Liver (tissue), 9 donors: ENCODE data around the gene S100A1. TPM values are rescaled to one million over a fixed set of nuclear protein-coding genes. Genes with fewer than 3 reads are reported as not detected.
A peak's percentile ranks its signal among the peaks of the same experiment; 100 is the strongest.

ENCODE experiments used
- DNase-seq: peaks from one replicate; pipeline ENCODE4 v3.0.0-alpha.2; 2017; ENCODE audit warnings: low spot score
- H3K27ac ChIP-seq, 2 donors: one replicate each; pipeline ENCODE4 v1.7.0; 2013; ENCODE audit warnings: inconsistent platforms in 2 of 2, low read length in 2 of 2, control low read depth in 1 of 2, low read depth in 1 of 2, mild to moderate bottlenecking in 1 of 2
- H3K27me3 ChIP-seq, 4 donors: one replicate each; pipeline versions ENCODE4 v1.6.1 to v1.7.0; 2013; ENCODE audit warnings: low read length in 3 of 4, inconsistent platforms in 1 of 4, mild to moderate bottlenecking in 1 of 4, moderate library complexity in 1 of 4; ENCODE audit not compliant: control insufficient read depth in 4 of 4, insufficient read depth in 4 of 4
- H3K36me3 ChIP-seq, 4 donors: one replicate each; pipeline versions ENCODE4 v1.6.1 to v1.7.0; 2013; ENCODE audit warnings: low read length in 3 of 4, mild to moderate bottlenecking in 3 of 4, low read depth in 1 of 4, moderate library complexity in 1 of 4; ENCODE audit not compliant: control insufficient read depth in 4 of 4, insufficient read depth in 3 of 4
- H3K4me1 ChIP-seq, 4 donors: one replicate each; pipeline versions ENCODE4 v1.6.1 to v1.7.0; 2013; ENCODE audit warnings: low read length in 3 of 4, mild to moderate bottlenecking in 3 of 4, moderate library complexity in 1 of 4; ENCODE audit not compliant: control insufficient read depth in 4 of 4, insufficient read depth in 4 of 4
- H3K4me3 ChIP-seq, 3 donors: one replicate each; pipeline versions ENCODE4 v1.6.1 to v1.7.0; 2013; ENCODE audit warnings: low read length in 3 of 3, control low read depth in 1 of 3, low read depth in 1 of 3, mild to moderate bottlenecking in 1 of 3
- H3K9ac ChIP-seq, 2 donors: one replicate each; pipeline ENCODE4 v1.7.0; 2013; ENCODE audit warnings: low read length in 2 of 2, mild to moderate bottlenecking in 2 of 2, moderate library complexity in 2 of 2, control low read depth in 1 of 2, low read depth in 1 of 2
- H3K9me3 ChIP-seq, 4 donors: one replicate each; pipeline versions ENCODE4 v1.6.1 to v1.7.0; 2013; ENCODE audit warnings: low read length in 3 of 4; ENCODE audit not compliant: control insufficient read depth in 4 of 4
- ATF3 ChIP-seq: IDR thresholded peaks from 2 replicates; pipeline ENCODE4 v1.6.1; 2016; ENCODE audit warnings: antibody characterized with exemption
- EGR1 ChIP-seq, 2 donors: IDR thresholded peaks; 2 replicates each; pipeline ENCODE4 v1.6.1; 2016 to 2018; ENCODE audit warnings: antibody characterized with exemption in 2 of 2, low read depth in 2 of 2
- FOXA1 ChIP-seq: IDR thresholded peaks from 2 replicates; pipeline ENCODE4 v1.6.1; 2016; ENCODE audit warnings: antibody characterized with exemption
- FOXA2 ChIP-seq: IDR thresholded peaks from 2 replicates; pipeline ENCODE4 v1.6.1; 2016; ENCODE audit warnings: antibody characterized with exemption
- GABPA ChIP-seq, 2 donors: IDR thresholded peaks in 1 of 2; conservative IDR thresholded peaks in 1 of 2; 2 replicates each; pipeline ENCODE4 v1.6.1; 2016; ENCODE audit warnings: antibody characterized with exemption in 2 of 2, mild to moderate bottlenecking in 1 of 2, moderate library complexity in 1 of 2
- HNF4A ChIP-seq, 2 donors: conservative IDR thresholded peaks; 2 replicates each; pipeline ENCODE4 v1.6.1; 2016; ENCODE audit warnings: antibody characterized with exemption in 2 of 2, mild to moderate bottlenecking in 2 of 2
- HNF4G ChIP-seq: IDR thresholded peaks from 2 replicates; pipeline ENCODE4 v1.6.1; 2016; ENCODE audit warnings: antibody characterized with exemption
- JUND ChIP-seq, 2 donors: IDR thresholded peaks; 2 replicates each; pipeline ENCODE4 v1.6.1; 2016; ENCODE audit warnings: antibody characterized with exemption in 2 of 2
- MAX ChIP-seq: IDR thresholded peaks from 2 replicates; pipeline ENCODE4 v1.6.1; 2016; ENCODE audit warnings: antibody characterized with exemption
- NR2F2 ChIP-seq: IDR thresholded peaks from 2 replicates; pipeline ENCODE4 v1.6.1; 2016; ENCODE audit warnings: antibody characterized with exemption
- RAD21 ChIP-seq, 2 donors: IDR thresholded peaks; 2 replicates each; pipeline ENCODE4 v1.6.1; 2016; ENCODE audit warnings: antibody characterized with exemption in 2 of 2, mild to moderate bottlenecking in 2 of 2
- REST ChIP-seq: IDR thresholded peaks from 2 replicates; pipeline ENCODE4 v1.6.1; 2016; ENCODE audit warnings: antibody characterized with exemption, mild to moderate bottlenecking
- RXRA ChIP-seq, 2 donors: IDR thresholded peaks; 2 replicates each; pipeline ENCODE4 v1.6.1; 2017 to 2018; ENCODE audit warnings: antibody characterized with exemption in 2 of 2, mild to moderate bottlenecking in 1 of 2
- SP1 ChIP-seq: IDR thresholded peaks from 2 replicates; pipeline ENCODE4 v1.6.1; 2018; ENCODE audit warnings: antibody characterized with exemption, mild to moderate bottlenecking
- TAF1 ChIP-seq: conservative IDR thresholded peaks from 2 replicates; pipeline ENCODE4 v1.6.1; 2016; ENCODE audit warnings: antibody characterized with exemption, mild to moderate bottlenecking
- YY1 ChIP-seq: IDR thresholded peaks from 2 replicates; pipeline ENCODE4 v1.6.1; 2016; ENCODE audit warnings: antibody characterized with exemption, mild to moderate bottlenecking
- WGBS: extraction: QIAGEN DNeasy Blood & Tissue Kit; methylation state at CpG from one replicate; pipeline ENCODE4 v1.1.7; 2013; 5-methylcytosine and 5-hydroxymethylcytosine counted together
- polyA plus RNA-seq, 2 donors: library from polyadenylated mRNA; stranded (reverse) in 1 of 2; unstranded in 1 of 2; fragments of 200-250 nt in 1 of 2; fragments of >200 nt in 1 of 2; fragmentation: Nextera tagmentation in 1 of 2; extraction: Ambion mirVana in 1 of 2; gene quantifications; one replicate each; pipeline versions ENCODE4 v1.2.1 to v1.2.3, GENCODE V29; 2013 to 2015
- total RNA-seq, 2 donors: library from RNA; depleted of rRNA; stranded (reverse); fragments of >200 nt; gene quantifications; one replicate each; pipeline ENCODE4 v1.2.3, GENCODE V29; 2014
- TF ChIP-seq, protein P1 (sequence below): fragments of 150-350 bp; IDR thresholded peaks from 2 replicates; pipeline ENCODE4 v1.5.1; 2017; ENCODE audit warnings: improper control_type of control experiment, low read depth, low read length; ENCODE audit not compliant: missing input control
- TF ChIP-seq, protein P2 (sequence below): IDR thresholded peaks from 2 replicates; pipeline ENCODE4 v1.6.1; 2016; ENCODE audit warnings: antibody characterized with exemption
- donor health status: healthy.
- donor health status: healthy.
- donor health status: healthy.
- donor health status: healthy.
- donor health status: healthy.

Gene S100A1
- total and polyA plus RNA-seq, 4 donors: 0.21 to 0.33 (median 0.29) TPM

GRCh38 chr1:153617663-153618062 lies 10.6 kb upstream of the S100A1 start:
- Histone ChIP-seq H3K9me3 (no peaks in the 10 kb centered on the region), H3K4me1 (peaks cover 11 to 33% (median 21%) of the 10 kb centered on the region in 4 donors)
- DNase-seq: peak; percentile 92

More at GRCh38 chr1:153617663-153618062, 10.6 kb upstream of the S100A1 start:
- WGBS: 5% methylated on average over 6 of the region's 6 CpGs
- H3K27me3 ChIP-seq: no peaks in the 10 kb centered on the region
- H3K36me3 ChIP-seq: no peaks in the 10 kb centered on the region
- H3K27ac ChIP-seq: peak overlapping the region in 1 of 2 donors; percentile 58
- H3K9ac ChIP-seq: no peak overlapping the region
- peak; percentile 29 for TF ChIP-seq MAX
- TF ChIP-seq, protein P1, sequence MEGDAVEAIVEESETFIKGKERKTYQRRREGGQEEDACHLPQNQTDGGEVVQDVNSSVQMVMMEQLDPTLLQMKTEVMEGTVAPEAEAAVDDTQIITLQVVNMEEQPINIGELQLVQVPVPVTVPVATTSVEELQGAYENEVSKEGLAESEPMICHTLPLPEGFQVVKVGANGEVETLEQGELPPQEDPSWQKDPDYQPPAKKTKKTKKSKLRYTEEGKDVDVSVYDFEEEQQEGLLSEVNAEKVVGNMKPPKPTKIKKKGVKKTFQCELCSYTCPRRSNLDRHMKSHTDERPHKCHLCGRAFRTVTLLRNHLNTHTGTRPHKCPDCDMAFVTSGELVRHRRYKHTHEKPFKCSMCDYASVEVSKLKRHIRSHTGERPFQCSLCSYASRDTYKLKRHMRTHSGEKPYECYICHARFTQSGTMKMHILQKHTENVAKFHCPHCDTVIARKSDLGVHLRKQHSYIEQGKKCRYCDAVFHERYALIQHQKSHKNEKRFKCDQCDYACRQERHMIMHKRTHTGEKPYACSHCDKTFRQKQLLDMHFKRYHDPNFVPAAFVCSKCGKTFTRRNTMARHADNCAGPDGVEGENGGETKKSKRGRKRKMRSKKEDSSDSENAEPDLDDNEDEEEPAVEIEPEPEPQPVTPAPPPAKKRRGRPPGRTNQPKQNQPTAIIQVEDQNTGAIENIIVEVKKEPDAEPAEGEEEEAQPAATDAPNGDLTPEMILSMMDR: peak; percentile 63
- TF ChIP-seq HNF4G: no peak
- no peak for TF ChIP-seq REST
- TF ChIP-seq SP1: peak; percentile 32
- peak; percentile 37 to 47 for TF ChIP-seq HNF4A (conservative IDR thresholded peaks at IDR 0.05)
- TF ChIP-seq TAF1: no peak
- no peak for TF ChIP-seq FOXA2
- TF ChIP-seq EGR1 (IDR thresholded peaks at IDR 0.05; ENCODE audit: low read depth in 2 of 2): no peak
- TF ChIP-seq RAD21 (IDR thresholded peaks at IDR 0.05): peak; percentile 80 to 92
- no peak for TF ChIP-seq FOXA1
- TF ChIP-seq GABPA (IDR thresholded peaks at IDR 0.05 in 1 of 2, conservative IDR thresholded peaks at IDR 0.05 in 1 of 2): no peak
- peak; percentile 9 to 26 for TF ChIP-seq RXRA (IDR thresholded peaks at IDR 0.05)
- no peak for TF ChIP-seq YY1
- TF ChIP-seq NR2F2: no peak
- TF ChIP-seq, protein P2, sequence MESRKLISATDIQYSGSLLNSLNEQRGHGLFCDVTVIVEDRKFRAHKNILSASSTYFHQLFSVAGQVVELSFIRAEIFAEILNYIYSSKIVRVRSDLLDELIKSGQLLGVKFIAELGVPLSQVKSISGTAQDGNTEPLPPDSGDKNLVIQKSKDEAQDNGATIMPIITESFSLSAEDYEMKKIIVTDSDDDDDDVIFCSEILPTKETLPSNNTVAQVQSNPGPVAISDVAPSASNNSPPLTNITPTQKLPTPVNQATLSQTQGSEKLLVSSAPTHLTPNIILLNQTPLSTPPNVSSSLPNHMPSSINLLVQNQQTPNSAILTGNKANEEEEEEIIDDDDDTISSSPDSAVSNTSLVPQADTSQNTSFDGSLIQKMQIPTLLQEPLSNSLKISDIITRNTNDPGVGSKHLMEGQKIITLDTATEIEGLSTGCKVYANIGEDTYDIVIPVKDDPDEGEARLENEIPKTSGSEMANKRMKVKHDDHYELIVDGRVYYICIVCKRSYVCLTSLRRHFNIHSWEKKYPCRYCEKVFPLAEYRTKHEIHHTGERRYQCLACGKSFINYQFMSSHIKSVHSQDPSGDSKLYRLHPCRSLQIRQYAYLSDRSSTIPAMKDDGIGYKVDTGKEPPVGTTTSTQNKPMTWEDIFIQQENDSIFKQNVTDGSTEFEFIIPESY: no peak
- no peak for TF ChIP-seq ATF3
- no peak for TF ChIP-seq JUND (IDR thresholded peaks at IDR 0.05)
- H3K4me3 ChIP-seq: no peak overlapping the region
